RWPE1 (cell line): ENCODE results near the gene AP4M1.
A peak's percentile ranks its signal among the peaks of the same experiment; 100 is the strongest.

Experiments used
- CTCF ChIA-PET: fragments of 350-600 bp; sonication (Branson Sonifier 250); formaldehyde crosslinking; extraction: SDS; loops from one replicate; lab custom pipeline; 2021; lab: Yijun Ruan, JAX
- POLR2A ChIA-PET: fragments of 400-600 bp; formaldehyde crosslinking; extraction: SDS; loops from one replicate; lab custom pipeline; 2020; ENCODE audit warnings: antibody characterized with exemption; ENCODE audit not compliant: low non-redundant PET; lab: Yijun Ruan, JAX
- DNase-seq: peaks from one replicate; pipeline ENCODE4 v3.0.0; 2012; ENCODE audit warnings: low spot score
- H3K27ac ChIP-seq: fragments of 450-650 bp; 2 replicates; pipeline ENCODE4 v1.5.1; 2017
- CTCF ChIP-seq: fragments of 450-650 bp; conservative IDR thresholded peaks from 2 replicates; pipeline ENCODE4 v1.5.1; 2017; ENCODE audit warnings: low read depth, mild to moderate bottlenecking

AP4M1 gene

GRCh38 chr7:100157069-100157333, 55.6 kb downstream of the AP4M1 start:
- ChIA-PET POLR2A (interaction anchor here (1.0 kb wide), 1 partner anchor 25 kb away, joined by 3 read pairs; no protein-coding TSS in a partner anchor), CTCF (interaction anchor here (0.5 kb wide), 1 partner anchor 30 kb away, joined by 5 read pairs; the partner anchor contains the start of gene MBLAC1)
- no peak for TF ChIP-seq CTCF
- DNase-seq: no peak
- H3K27ac ChIP-seq: peak overlapping the region; percentile 93

- POLR2A ChIA-PET: interaction anchor here (0.8 to 1.0 kb wide), 3 partner anchors 9 to 270 kb away, joined by 3 to 4 read pairs (median 3); partner anchors contain the start of gene LAMTOR4
- TF ChIP-seq CTCF: no peak
- CTCF ChIA-PET: interaction anchor here (0.5 to 0.6 kb wide), 2 partner anchors 13 to 208 kb away, joined by 3 read pairs; no protein-coding TSS in a partner anchor
- H3K27ac ChIP-seq: peak overlapping the region; percentile 93
- DNase-seq: peak; percentile 89
Observed at GRCh38 chr7:100157334-100158228, 56.1 kb downstream of the AP4M1 start.
